HFF-Myc (cell line): ENCODE measurements around the gene SIK2.

Experiments
- DNase-seq: peaks from one replicate; pipeline ENCODE4 v3.0.0-alpha.2; 2011; ENCODE audit warnings: low read depth; ENCODE audit errors: extremely low read depth
- H3K4me3 ChIP-seq: replicated peaks from 2 replicates; pipeline ENCODE4 v1.5.1; 2011; ENCODE audit warnings: low read depth, mild to moderate bottlenecking, control low read depth, low read length
- CTCF ChIP-seq: IDR thresholded peaks from 2 replicates; pipeline ENCODE4 v1.5.1; 2012; ENCODE audit warnings: mild to moderate bottlenecking, low read depth, low read length, control low read depth; ENCODE audit errors: missing control alignments

The SIK2 gene

GRCh38 chr11:111698852-111699559 is 96.8 kb downstream of the SIK2 start:
- TF ChIP-seq CTCF, result no peak
- DNase-seq, result no peak
- no peak overlapping the region for H3K4me3 ChIP-seq

DNA sequence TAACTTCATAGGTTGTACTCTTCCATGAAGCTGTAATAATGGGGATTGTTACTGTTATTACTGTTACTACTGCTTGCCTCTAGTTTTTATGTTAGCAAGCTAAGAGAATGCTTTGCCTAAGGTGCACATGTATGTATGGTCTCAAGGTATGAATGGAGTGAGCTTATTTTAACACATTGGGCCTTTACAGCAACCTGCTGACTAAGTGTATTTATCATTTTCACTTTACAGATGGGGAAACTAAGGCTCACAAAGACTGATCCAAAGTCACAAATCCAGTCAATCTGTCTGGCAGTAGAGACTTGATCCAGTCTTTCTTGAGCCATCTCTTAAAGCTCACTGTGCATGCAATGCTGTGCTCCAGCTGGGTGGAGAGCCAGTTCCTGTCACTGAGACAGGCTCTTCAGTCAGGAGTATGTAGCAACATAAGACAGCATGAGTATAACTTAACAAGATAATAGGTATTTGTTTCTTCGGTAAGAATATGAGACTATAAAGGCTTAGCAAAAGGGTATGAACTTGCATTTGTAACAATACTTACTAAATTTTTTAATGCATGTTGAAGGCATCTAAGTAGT is 97.4 kb downstream of the SIK2 start:
- no peak for DNase-seq
- no peak overlapping the region for H3K4me3 ChIP-seq
- TF ChIP-seq CTCF, result no peak

DNA sequence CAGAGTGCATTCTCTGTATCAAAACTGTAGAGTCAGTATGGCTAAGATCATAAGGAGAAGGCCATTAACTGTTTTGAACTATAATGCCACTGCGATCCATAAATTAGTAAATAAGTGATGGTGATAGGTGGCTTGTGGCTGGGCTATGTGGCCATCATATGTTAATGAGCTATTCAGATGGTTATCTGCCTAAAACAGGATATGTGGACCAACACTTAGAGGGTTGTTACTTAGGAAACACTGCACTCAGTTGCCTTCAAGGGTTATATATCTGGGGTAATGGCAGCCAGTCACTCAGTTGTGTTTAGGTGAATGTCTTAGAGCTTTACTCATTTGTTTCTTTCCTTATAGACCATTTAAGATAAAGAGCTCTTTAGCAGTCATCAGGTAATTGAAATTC is 97.9 kb downstream of the SIK2 start:
- H3K4me3 ChIP-seq, result no peak overlapping the region
- no peak for DNase-seq
- TF ChIP-seq CTCF, result no peak

- DNase-seq, result no peak
- no peak for TF ChIP-seq CTCF
- no peak overlapping the region for H3K4me3 ChIP-seq
Measured at GRCh38 chr11:111702623-111703022, 100.4 kb downstream of the SIK2 start.

GRCh38 chr11:111703576-111703975 is 101.3 kb downstream of the SIK2 start:
- no peak for TF ChIP-seq CTCF
- DNase-seq, result no peak
- H3K4me3 ChIP-seq, result no peak overlapping the region

- H3K4me3 ChIP-seq, result no peak overlapping the region
- TF ChIP-seq CTCF, result no peak
- peak; percentile 54 for DNase-seq
Measured at GRCh38 chr11:111707039-111707690, 104.9 kb downstream of the SIK2 start.

- H3K4me3 ChIP-seq, result no peak overlapping the region
- TF ChIP-seq CTCF, result no peak
- no peak for DNase-seq
Measured at GRCh38 chr11:111707691-111708067, 105.4 kb downstream of the SIK2 start.
